IPS-20b (cell line): ENCODE results near the gene ASH1L.
"Not testable (repeated sequence)": the region's sequence is repeated elsewhere in the genome, so short reads cannot be mapped to it uniquely, and the experiment has no call there.

Experiments
- H3K27ac ChIP-seq: one replicate; pipeline ENCODE4 v1.5.1; 2013; ENCODE audit warnings: low read length
- H3K27me3 ChIP-seq: 2 replicates; pipeline ENCODE4 v1.6.1; 2013; ENCODE audit warnings: mild to moderate bottlenecking, low read length, inconsistent platforms; ENCODE audit not compliant: insufficient read depth
- H3K36me3 ChIP-seq: 2 replicates; pipeline ENCODE4 v1.6.1; 2013; ENCODE audit warnings: low read depth, mild to moderate bottlenecking, inconsistent platforms, low read length, moderate library complexity; ENCODE audit not compliant: insufficient read depth
- H3K4me1 ChIP-seq: 2 replicates; pipeline ENCODE4 v1.6.1; 2013; ENCODE audit warnings: mild to moderate bottlenecking, control low read depth, inconsistent platforms, low read length, moderate library complexity; ENCODE audit not compliant: insufficient read depth
- H3K4me3 ChIP-seq: 2 replicates; pipeline ENCODE4 v1.5.1; 2013; ENCODE audit warnings: mild to moderate bottlenecking, low read length, inconsistent platforms
- H3K9ac ChIP-seq: 2 replicates; pipeline ENCODE4 v1.6.1; 2013; ENCODE audit warnings: low read depth, mild to moderate bottlenecking, inconsistent platforms, low read length, moderate library complexity
- H3K9me3 ChIP-seq: 2 replicates; pipeline ENCODE4 v1.6.1; 2013; ENCODE audit warnings: mild to moderate bottlenecking, low read depth, low read length, inconsistent platforms; ENCODE audit not compliant: insufficient read depth

Gene ASH1L

GRCh38 chr1:155590516-155591247 is 28.1 kb upstream of the ASH1L start:
- not testable (repeated sequence) for H3K27me3 ChIP-seq, H3K4me3 ChIP-seq, H3K36me3 ChIP-seq, H3K9ac ChIP-seq, H3K27ac ChIP-seq, H3K9me3 ChIP-seq, H3K4me1 ChIP-seq

- H3K9ac ChIP-seq, H3K9me3 ChIP-seq, H3K4me1 ChIP-seq, H3K27me3 ChIP-seq, H3K4me3 ChIP-seq, H3K36me3 ChIP-seq, H3K27ac ChIP-seq: not testable (repeated sequence)
Observed at GRCh38 chr1:155589282-155589681, 26.7 kb upstream of the ASH1L start.

GRCh38 chr1:155583846-155584245 is 21.2 kb upstream of the ASH1L start:
- H3K9me3 ChIP-seq, H3K4me1 ChIP-seq, H3K9ac ChIP-seq: not testable (repeated sequence)

GRCh38 chr1:155575608-155576007 is 13.0 kb upstream of the ASH1L start:
- H3K36me3 ChIP-seq, H3K4me3 ChIP-seq, H3K27ac ChIP-seq: not testable (repeated sequence)

More at GRCh38 chr1:155583846-155584245, 21.2 kb upstream of the ASH1L start:
- H3K4me3 ChIP-seq, H3K36me3 ChIP-seq, H3K27me3 ChIP-seq, H3K27ac ChIP-seq: not testable (repeated sequence)

GRCh38 chr1:155574077-155574476 is 11.5 kb upstream of the ASH1L start:
- peaks cover 16% of the 10 kb centered on the region for H3K36me3 ChIP-seq
- no peak overlapping the region for H3K9ac ChIP-seq
- no peaks in the 10 kb centered on the region for H3K27me3 ChIP-seq
- no peak overlapping the region for H3K4me3 ChIP-seq
- no peaks in the 10 kb centered on the region for H3K9me3 ChIP-seq
- no peak overlapping the region for H3K27ac ChIP-seq
- H3K4me1 ChIP-seq = no peaks in the 10 kb centered on the region

More at GRCh38 chr1:155575608-155576007, 13.0 kb upstream of the ASH1L start:
- H3K9me3 ChIP-seq, H3K4me1 ChIP-seq, H3K9ac ChIP-seq, H3K27me3 ChIP-seq: not testable (repeated sequence)

- H3K9ac ChIP-seq = no peak overlapping the region
- no peak overlapping the region for H3K27ac ChIP-seq
- peaks cover 20% of the 10 kb centered on the region for H3K36me3 ChIP-seq
Observed at GRCh38 chr1:155570593-155570990, 8.0 kb upstream of the ASH1L start.

GRCh38 chr1:155569988-155570592 is 7.5 kb upstream of the ASH1L start:
- Histone ChIP-seq H3K27me3 (no peaks in the 10 kb centered on the region), H3K27ac (no peak overlapping the region), H3K9ac (no peak overlapping the region), H3K9me3 (no peaks in the 10 kb centered on the region), H3K4me3 (no peak overlapping the region), H3K36me3 (peaks cover 24% of the 10 kb centered on the region), H3K4me1 (no peaks in the 10 kb centered on the region)

More at GRCh38 chr1:155570593-155570990, 8.0 kb upstream of the ASH1L start:
- Histone ChIP-seq H3K9me3 (no peaks in the 10 kb centered on the region), H3K4me3 (no peak overlapping the region), H3K4me1 (no peaks in the 10 kb centered on the region), H3K27me3 (no peaks in the 10 kb centered on the region)

GRCh38 chr1:155563377-155564022 is 897 bp upstream of the ASH1L start:
- not testable (repeated sequence) for H3K9me3 ChIP-seq, H3K36me3 ChIP-seq, H3K4me1 ChIP-seq, H3K27ac ChIP-seq, H3K27me3 ChIP-seq
- H3K9ac ChIP-seq = peak overlapping the region; percentile 98
- H3K4me3 ChIP-seq = peak overlapping the region; percentile 86

- not testable (repeated sequence) for H3K9me3 ChIP-seq, H3K36me3 ChIP-seq, H3K27me3 ChIP-seq, H3K4me1 ChIP-seq
- Histone ChIP-seq H3K9ac (peak overlapping the region; percentile 94), H3K4me3 (peak overlapping the region; percentile 86), H3K27ac (peak overlapping the region; percentile 84)
Observed at GRCh38 chr1:155561779-155562580, 623 bp downstream of the ASH1L start.

GRCh38 chr1:155555915-155556314 is 6.7 kb downstream of the ASH1L start:
- Histone ChIP-seq H3K9ac (no peak overlapping the region), H3K27ac (no peak overlapping the region), H3K9me3 (no peaks in the 10 kb centered on the region), H3K36me3 (0 out of 2 replicates have a peak, but pooled peaks cover 5% of the 10 kb centered on the region), H3K4me1 (no peaks in the 10 kb centered on the region), H3K27me3 (no peaks in the 10 kb centered on the region), H3K4me3 (no peak overlapping the region)

GRCh38 chr1:155553349-155553748 is 9.3 kb downstream of the ASH1L start:
- H3K27ac ChIP-seq = no peak overlapping the region
- H3K9ac ChIP-seq = no peak overlapping the region
- no peaks in the 10 kb centered on the region for H3K9me3 ChIP-seq
- H3K4me1 ChIP-seq = no peaks in the 10 kb centered on the region
- no peak overlapping the region for H3K4me3 ChIP-seq
- no peaks in the 10 kb centered on the region for H3K27me3 ChIP-seq
- H3K36me3 ChIP-seq = 0 out of 2 replicates have a peak, but pooled peaks cover 5% of the 10 kb centered on the region
